Measurements from ENCODE around the gene OOSP4A. TPM values are rescaled to one million over a fixed set of nuclear protein-coding genes. Genes with fewer than 3 reads are reported as not detected.
"Not testable (repeated sequence)": the region's sequence is repeated elsewhere in the genome, so short reads cannot be mapped to it uniquely, and the experiment has no call there.

OOSP4A gene
- total and polyA plus RNA-seq, 7 donors, result not detected

GRCh38 chr11:59967677-59968394, 4.0 kb downstream of the OOSP4A start:
- no peaks in the 10 kb centered on the region for H3K27me3 ChIP-seq (ENCODE audit: insufficient read depth in 3 of 3, low read length in 2 of 3)
- DNase-seq, result no peak
- TF ChIP-seq, protein P1, sequence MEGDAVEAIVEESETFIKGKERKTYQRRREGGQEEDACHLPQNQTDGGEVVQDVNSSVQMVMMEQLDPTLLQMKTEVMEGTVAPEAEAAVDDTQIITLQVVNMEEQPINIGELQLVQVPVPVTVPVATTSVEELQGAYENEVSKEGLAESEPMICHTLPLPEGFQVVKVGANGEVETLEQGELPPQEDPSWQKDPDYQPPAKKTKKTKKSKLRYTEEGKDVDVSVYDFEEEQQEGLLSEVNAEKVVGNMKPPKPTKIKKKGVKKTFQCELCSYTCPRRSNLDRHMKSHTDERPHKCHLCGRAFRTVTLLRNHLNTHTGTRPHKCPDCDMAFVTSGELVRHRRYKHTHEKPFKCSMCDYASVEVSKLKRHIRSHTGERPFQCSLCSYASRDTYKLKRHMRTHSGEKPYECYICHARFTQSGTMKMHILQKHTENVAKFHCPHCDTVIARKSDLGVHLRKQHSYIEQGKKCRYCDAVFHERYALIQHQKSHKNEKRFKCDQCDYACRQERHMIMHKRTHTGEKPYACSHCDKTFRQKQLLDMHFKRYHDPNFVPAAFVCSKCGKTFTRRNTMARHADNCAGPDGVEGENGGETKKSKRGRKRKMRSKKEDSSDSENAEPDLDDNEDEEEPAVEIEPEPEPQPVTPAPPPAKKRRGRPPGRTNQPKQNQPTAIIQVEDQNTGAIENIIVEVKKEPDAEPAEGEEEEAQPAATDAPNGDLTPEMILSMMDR (IDR thresholded peaks at IDR 0.05), result no peak
- H3K27ac ChIP-seq, result no peak overlapping the region
- 79 to 91% (median 86%) methylated on average over 3 of the region's 3 CpGs for WGBS, 3 donors
- no peak overlapping the region for H3K4me3 ChIP-seq
- H3K9me3 ChIP-seq, result no peaks in the 10 kb centered on the region
- no peaks in the 10 kb centered on the region for H3K4me1 ChIP-seq
- intact Hi-C loops (cut with DNase I), result no loop called here
- ATAC-seq, result no peak
- no peaks in the 10 kb centered on the region for H3K36me3 ChIP-seq (ENCODE audit: insufficient read depth in 1 of 2, low read depth in 1 of 2)

DNA sequence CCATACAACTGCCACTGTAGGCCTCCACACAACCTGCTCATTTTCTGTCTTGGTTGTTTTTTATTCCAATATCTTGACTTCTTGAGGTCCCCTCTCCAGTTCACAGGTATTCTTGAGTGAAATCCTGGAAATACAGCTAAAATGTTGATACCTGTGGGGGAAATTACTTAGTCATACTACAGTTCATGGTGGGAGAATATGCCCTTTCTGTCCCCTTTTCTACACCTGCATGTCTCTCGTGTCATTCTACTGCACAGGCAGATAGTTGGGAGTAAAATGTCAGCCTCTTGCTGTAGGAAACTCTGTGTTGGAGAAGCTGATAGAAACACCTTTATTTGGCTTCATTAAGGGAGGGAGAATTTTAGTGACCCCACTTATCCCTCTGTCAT, 4.6 kb downstream of the OOSP4A start:
- TF ChIP-seq, protein P1 (IDR thresholded peaks at IDR 0.05), result no peak
- Histone ChIP-seq H3K4me3 (no peak overlapping the region), H3K36me3 (ENCODE audit: insufficient read depth in 1 of 2, low read depth in 1 of 2) (no peaks in the 10 kb centered on the region), H3K27me3 (ENCODE audit: insufficient read depth in 3 of 3, low read length in 2 of 3) (no peaks in the 10 kb centered on the region), H3K27ac (no peak overlapping the region), H3K9me3 (no peaks in the 10 kb centered on the region), H3K4me1 (no peaks in the 10 kb centered on the region)
- intact Hi-C loops (cut with DNase I), result no loop called here
- DNase-seq (no peak), ATAC-seq (no peak)
- 62 to 69% (median 66%) methylated on average over 1 of the region's 1 CpG for WGBS, 3 donors

DNA sequence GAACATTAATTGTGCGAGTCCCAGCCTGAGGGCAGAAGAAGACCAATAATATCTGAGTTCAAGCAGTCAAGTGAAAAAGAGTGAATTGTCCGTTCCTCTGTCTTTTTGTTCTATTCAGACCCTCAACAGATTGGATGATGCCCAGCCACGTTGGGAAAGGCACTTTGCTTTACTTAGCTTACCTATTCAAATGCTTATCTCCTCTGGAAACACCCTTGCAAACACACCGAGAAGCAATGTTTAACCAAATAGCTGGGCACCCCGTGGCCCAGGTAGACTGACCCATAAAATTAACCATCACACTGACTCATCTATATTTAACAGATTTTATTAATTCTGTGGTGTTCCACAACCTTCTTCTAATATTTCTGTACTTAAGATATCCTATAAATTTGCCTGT, 9.3 kb downstream of the OOSP4A start:
- TF ChIP-seq, protein P1 (IDR thresholded peaks at IDR 0.05), result no peak
- H3K36me3 ChIP-seq (ENCODE audit: insufficient read depth in 1 of 2, low read depth in 1 of 2), result no peaks in the 10 kb centered on the region
- no peaks in the 10 kb centered on the region for H3K9me3 ChIP-seq
- H3K27ac ChIP-seq, result no peak overlapping the region
- WGBS, 3 donors, result 65 to 70% (median 67%) methylated on average over 5 of the region's 5 CpGs
- H3K4me3 ChIP-seq, result no peak overlapping the region
- ATAC-seq (no peak), DNase-seq (no peak)
- H3K27me3 ChIP-seq (ENCODE audit: insufficient read depth in 3 of 3, low read length in 2 of 3), result no peaks in the 10 kb centered on the region
- intact Hi-C loops (cut with DNase I), result no loop called here
- H3K4me1 ChIP-seq, result no peaks in the 10 kb centered on the region

DNA sequence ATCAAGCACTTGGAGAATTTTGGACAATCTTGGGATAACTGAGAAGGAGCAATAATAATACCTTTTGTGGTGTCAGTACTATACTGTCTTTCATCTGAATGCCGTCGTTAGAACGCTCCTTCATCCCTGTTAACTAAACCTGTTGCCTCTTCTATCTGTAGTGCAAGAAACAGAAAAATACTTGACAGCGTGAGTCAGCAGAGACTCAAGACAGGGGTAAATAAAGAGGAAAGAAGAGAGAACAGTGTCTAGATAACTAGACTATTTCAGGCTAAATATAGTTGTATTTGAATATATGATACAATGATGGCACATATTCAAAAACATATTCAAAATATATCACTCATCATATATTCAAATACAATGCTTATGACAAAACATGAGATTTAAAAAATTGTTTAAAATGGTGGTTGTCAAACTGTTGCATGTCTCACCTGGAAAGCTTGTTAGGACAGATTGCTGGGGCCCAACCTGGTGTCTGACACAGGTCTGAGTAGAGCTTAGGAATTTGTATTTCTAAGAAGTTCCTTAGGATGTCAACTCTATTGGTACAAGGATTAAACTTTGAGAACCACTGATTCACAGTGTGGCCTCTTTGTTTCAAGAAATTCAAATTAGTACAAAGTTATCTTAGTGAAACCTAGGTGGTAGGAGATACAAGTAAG, 17.4 kb downstream of the OOSP4A start:
- no peak for ATAC-seq
- Histone ChIP-seq H3K36me3 (ENCODE audit: insufficient read depth in 1 of 2, low read depth in 1 of 2) (no peaks in the 10 kb centered on the region), H3K27me3 (ENCODE audit: insufficient read depth in 3 of 3, low read length in 2 of 3) (no peaks in the 10 kb centered on the region)

DNA sequence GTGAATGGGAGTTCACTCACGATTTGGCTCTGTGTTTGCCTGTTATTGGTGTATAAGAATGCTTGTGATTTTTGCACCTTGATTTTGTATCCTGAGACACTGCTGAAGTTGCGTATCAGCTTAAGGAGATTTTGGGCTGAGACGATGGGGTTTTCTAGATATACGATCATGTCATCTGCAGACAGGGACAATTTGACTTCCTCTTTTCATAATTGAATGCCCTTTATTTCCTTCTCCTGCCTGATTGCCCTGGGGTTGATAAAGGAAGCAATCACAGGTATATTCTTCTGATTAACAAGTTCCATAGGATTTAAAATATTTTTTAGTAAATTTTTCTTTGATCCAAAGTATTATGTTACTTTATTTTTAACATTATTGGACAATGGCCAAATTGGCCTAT, 18.2 kb downstream of the OOSP4A start:
- H3K4me1 ChIP-seq; DNase-seq; H3K9me3 ChIP-seq; ATAC-seq; H3K27me3 ChIP-seq (ENCODE audit: insufficient read depth in 3 of 3, low read length in 2 of 3); H3K27ac ChIP-seq; intact Hi-C loops (cut with DNase I); H3K4me3 ChIP-seq; H3K36me3 ChIP-seq (ENCODE audit: insufficient read depth in 1 of 2, low read depth in 1 of 2): not testable (repeated sequence)
- 61 to 76% (median 66%) methylated on average over 4 of the region's 4 CpGs for WGBS, 3 donors

More for the DNA sequence above, 17.4 kb downstream of the OOSP4A start:
- H3K4me1 ChIP-seq, result no peaks in the 10 kb centered on the region
- intact Hi-C loops (cut with DNase I), result no loop called here
- DNase-seq, result no peak
- H3K9me3 ChIP-seq, result no peaks in the 10 kb centered on the region
- H3K27ac ChIP-seq, result no peak overlapping the region
- TF ChIP-seq, protein P1 (IDR thresholded peaks at IDR 0.05), result no peak
- no peak overlapping the region for H3K4me3 ChIP-seq
- 91 to 96% (median 92%) methylated on average over 4 of the region's 4 CpGs for WGBS, 3 donors
